Adrenal gland (tissue), 5 donors: ENCODE measurements around the gene POLR3A.

Experiments
- CTCF ChIP-seq, 6 experiments: fragments of 450-650 bp in 4 of 6; fragments of 200-600 bp in 2 of 6; sonication (generic) in 1 of 6; IDR thresholded peaks; 1 replicate in 5 of 6; 2 replicates in 1 of 6; pipeline versions ENCODE4 v1.5.1 to v1.8.0; 2016 to 2021; ENCODE audit warnings: antibody characterized with exemption in 6 of 6, mild to moderate bottlenecking in 2 of 6, moderate library complexity in 1 of 6
- POLR2A ChIP-seq, 2 donors: fragments of 450-650 bp; IDR thresholded peaks; one replicate each; pipeline ENCODE4 v1.6.1; 2017; ENCODE audit warnings: antibody characterized with exemption in 2 of 2, mild to moderate bottlenecking in 2 of 2, moderate library complexity in 1 of 2
- donor health status: DM: no; HTN: no; CAD: no.

GRCh38 chr10:78029269-78030226 lies at the start of gene POLR3A:
- TF ChIP-seq CTCF (IDR thresholded peaks at IDR 0.05) (peak; percentile 46 to 95 (median 70)), POLR2A (IDR thresholded peaks at IDR 0.05) (peak in 1 of 2 donors; percentile 38)
